ENCODE results near the gene TRIM29.
A peak's percentile ranks its signal among the peaks of the same experiment; 100 is the strongest.

The TRIM29 gene

DNA sequence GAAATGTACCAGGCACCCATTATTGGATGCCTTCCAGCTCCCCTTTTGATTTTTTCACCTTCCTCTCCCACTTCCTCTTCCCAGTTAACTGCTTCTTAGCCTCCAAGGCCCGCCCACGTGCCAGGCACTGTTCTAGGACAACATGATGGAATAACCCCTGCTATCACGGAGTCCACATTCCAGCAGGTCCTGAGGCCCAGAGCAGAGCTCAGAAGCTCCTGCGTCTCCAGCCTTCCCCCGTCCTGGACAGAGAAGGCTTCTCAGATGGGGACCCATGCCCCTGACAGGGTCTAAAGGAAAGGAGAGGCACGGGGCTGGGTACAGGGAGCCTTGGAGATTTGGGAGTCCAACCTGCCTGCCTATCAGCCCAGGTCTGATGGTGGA lies 29.1 kb downstream of the TRIM29 start:
- TF ChIP-seq, protein P1, sequence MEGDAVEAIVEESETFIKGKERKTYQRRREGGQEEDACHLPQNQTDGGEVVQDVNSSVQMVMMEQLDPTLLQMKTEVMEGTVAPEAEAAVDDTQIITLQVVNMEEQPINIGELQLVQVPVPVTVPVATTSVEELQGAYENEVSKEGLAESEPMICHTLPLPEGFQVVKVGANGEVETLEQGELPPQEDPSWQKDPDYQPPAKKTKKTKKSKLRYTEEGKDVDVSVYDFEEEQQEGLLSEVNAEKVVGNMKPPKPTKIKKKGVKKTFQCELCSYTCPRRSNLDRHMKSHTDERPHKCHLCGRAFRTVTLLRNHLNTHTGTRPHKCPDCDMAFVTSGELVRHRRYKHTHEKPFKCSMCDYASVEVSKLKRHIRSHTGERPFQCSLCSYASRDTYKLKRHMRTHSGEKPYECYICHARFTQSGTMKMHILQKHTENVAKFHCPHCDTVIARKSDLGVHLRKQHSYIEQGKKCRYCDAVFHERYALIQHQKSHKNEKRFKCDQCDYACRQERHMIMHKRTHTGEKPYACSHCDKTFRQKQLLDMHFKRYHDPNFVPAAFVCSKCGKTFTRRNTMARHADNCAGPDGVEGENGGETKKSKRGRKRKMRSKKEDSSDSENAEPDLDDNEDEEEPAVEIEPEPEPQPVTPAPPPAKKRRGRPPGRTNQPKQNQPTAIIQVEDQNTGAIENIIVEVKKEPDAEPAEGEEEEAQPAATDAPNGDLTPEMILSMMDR (IDR thresholded peaks at IDR 0.05; ENCODE audit: insufficient read depth, missing control alignments) = no peak
- FAIRE-seq (no peak), DNase-seq (ENCODE audit: insufficient read length, low spot score) (no peak)

DNA sequence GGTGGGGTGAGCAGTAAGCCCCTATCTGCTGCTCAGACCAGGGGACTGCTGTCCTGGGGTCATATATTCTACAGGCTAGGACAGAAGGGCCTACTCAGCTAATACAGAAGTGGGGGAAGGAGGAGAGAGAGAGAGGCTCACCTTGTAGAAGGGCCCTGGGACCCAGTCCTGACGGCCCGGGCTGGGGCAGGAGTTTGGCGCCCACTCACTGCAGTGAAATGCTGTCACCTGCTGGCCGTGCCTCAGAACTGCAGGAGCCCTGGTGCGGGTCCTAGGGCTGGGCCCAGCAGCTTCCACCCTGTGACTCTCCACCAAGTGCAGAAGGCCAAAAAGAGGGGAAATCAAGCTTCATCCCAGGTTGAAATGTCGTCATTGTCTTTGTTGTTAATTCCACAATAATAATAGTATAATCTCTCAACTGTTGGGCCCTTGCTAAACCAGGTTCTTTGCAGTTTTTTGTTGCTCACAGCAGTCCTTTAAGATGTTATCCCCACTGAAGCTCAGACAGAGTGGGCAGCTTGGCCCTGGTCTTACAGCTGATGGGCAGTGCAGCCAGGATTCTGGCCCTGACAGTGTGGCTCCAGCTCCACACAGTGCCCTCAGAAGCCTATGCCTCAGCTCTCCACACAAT lies 29.6 kb downstream of the TRIM29 start:
- TF ChIP-seq, protein P1 (IDR thresholded peaks at IDR 0.05; ENCODE audit: insufficient read depth, missing control alignments) = peak; percentile 97
- DNase-seq (ENCODE audit: insufficient read length, low spot score) (peak; percentile 85), FAIRE-seq (no peak)

DNA sequence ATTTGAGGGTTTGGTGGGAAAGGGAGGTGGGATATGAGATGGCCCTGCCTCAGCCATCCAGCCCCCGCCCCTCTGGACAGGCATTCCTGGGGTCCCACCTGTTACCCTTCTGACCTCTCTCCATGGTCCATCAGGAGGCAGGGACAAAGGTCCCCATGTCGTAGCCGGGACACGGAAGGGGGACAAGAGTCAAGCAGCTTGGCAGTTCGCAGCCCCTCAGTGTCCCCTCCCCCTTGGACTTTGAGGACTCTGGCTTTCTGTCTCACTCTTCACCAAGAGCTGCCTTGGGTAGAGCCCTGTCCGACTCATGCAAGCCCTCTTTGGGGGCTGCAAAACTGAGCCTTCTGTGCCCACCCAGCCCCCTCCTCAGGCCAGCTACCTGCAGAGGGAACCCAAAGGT lies 30.2 kb downstream of the TRIM29 start:
- TF ChIP-seq, protein P1 (IDR thresholded peaks at IDR 0.05; ENCODE audit: insufficient read depth, missing control alignments) = no peak
- FAIRE-seq = no peak
- DNase-seq (ENCODE audit: insufficient read length, low spot score) = no peak

DNA sequence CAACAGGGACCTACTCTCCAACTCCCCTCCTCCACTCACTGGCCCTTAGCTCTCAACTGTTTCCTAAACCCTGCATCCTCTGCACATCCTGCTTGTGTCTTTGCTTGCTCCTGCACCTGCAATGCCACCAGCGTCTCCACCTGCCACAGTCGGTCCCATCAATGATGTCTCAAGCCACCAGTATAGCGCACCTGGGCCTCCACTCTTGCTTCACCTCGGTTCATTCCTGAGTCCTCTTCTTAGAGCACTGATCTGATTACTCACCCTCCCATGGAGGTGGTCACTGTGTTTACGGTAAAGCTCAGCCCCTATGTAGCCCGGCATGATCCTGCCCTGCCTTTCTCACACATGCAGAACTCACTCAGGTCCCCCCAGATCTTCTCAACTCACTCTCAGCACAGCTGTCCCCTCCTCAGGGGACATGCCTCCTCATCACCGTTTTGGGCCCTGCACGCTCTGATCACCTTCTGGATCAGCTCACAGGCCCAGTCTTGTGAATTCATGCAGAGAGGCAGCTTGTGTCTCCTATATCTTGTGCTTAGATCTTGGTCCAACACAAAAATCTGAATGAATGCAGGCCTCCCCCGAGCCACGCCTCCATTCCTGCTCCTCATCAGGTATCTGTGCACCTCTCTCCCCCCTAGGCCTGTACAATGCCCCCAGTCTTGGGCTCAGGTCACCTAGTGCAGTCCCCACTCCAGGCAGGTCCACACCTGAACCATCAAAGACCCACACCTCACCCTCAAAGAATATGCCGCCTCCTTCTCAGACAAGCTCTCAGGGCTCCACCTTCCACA lies 31.4 kb downstream of the TRIM29 start:
- DNase-seq (ENCODE audit: insufficient read length, low spot score) (no peak), FAIRE-seq (no peak)
- TF ChIP-seq, protein P1 (IDR thresholded peaks at IDR 0.05; ENCODE audit: insufficient read depth, missing control alignments) = no peak

DNA sequence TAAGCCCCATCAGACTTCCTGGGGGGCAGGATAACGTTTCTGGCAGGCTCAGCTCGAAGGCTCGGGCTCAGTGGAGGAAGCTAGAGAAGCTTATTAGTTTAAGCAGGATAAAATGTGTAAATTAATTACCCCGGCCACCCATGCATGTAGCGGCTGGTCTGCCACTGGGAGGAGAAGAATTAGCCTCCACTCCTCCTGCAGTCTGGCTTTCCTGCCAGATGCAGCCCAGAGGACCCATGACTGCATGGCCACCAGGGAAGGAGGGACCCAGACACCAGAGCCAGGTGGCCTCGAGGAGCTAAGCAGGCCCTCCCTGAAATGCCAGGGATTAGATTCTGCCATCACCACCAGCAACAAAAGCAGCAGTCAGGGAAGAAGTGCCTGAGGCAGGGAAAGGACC lies 32.3 kb downstream of the TRIM29 start:
- no peak for FAIRE-seq
- peak; percentile 88 for DNase-seq (ENCODE audit: insufficient read length, low spot score)

DNA sequence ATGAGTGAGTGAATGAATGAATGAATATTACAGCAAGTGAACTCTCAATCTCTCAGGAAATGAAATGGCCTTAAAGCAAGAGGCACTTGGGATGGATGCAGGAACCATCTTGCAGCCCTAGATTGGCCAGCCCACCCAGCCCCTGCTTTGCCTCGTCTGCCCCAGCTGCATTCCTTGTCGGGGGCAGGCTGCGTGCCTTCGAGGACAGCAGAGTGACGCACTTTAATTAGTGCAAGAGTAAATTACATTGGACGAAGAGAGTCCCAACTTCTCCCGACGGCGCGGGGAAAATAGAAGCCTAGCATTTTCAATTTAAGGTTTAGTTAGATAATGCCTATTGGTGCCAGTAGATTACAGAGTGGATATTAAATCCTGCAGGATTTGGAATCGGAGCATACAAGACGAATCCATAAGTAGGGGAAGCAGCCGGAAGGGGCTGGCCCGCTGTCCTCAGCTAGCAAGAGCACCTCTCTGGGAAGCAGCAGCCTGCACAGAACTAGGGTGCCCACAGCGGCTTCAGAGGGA lies 33.8 kb downstream of the TRIM29 start:
- DNase-seq (ENCODE audit: insufficient read length, low spot score) (no peak), FAIRE-seq (no peak)
- TF ChIP-seq, protein P1 (IDR thresholded peaks at IDR 0.05; ENCODE audit: insufficient read depth, missing control alignments) = no peak

More for the DNA sequence above, 32.3 kb downstream of the TRIM29 start:
- TF ChIP-seq, protein P1 (IDR thresholded peaks at IDR 0.05; ENCODE audit: insufficient read depth, missing control alignments) = no peak

DNA sequence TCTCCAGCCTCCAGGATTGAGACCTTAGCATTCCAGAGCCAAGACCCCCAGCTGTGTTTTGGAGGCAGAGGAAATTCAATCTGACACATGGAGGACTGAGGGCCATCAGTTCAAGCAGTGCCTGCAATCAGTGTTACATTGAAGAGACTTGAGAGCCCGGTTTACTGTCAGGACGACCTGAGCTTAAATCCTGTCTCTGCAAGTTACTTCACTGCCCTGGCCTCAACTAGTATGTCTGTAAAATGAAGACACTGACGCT lies 35.1 kb downstream of the TRIM29 start:
- FAIRE-seq (no peak), DNase-seq (ENCODE audit: insufficient read length, low spot score) (no peak)
- TF ChIP-seq, protein P1 (IDR thresholded peaks at IDR 0.05; ENCODE audit: insufficient read depth, missing control alignments) = no peak

Data from D721Med (cell line).